COR-L47 (cell line): Measurements from ENCODE around the gene NMNAT1.
"Not testable (repeated sequence)": the region's sequence is repeated elsewhere in the genome, so short reads cannot be mapped to it uniquely, and the experiment has no call there.

Experiments
- DNase-seq: peaks from one replicate; lab custom pipeline; 2025; lab: John Stamatoyannopoulos, UW

NMNAT1 gene

GRCh38 chr1:10020086-10020485 lies 76.8 kb downstream of the NMNAT1 start:
- no peak for DNase-seq

DNA sequence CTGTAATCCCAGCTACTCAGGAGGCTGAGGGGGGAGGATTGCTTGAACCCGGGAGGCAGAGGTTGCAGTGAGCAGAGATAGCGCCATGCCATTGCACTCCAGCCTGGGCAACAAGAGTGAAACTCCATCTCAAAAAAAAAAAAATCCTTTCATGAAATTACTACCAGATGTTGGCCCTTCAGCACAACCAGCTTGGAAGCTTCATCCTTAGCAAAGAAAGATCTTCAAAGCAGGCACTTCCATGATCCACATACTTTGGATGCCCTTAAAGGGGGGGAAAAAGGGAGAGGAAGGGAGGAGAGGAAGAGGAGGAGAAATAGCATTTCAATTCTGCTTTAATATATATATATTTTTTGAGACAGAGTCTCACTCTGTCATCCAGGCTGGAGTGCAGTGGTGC lies 77.4 kb downstream of the NMNAT1 start:
- DNase-seq: not testable (repeated sequence)

DNA sequence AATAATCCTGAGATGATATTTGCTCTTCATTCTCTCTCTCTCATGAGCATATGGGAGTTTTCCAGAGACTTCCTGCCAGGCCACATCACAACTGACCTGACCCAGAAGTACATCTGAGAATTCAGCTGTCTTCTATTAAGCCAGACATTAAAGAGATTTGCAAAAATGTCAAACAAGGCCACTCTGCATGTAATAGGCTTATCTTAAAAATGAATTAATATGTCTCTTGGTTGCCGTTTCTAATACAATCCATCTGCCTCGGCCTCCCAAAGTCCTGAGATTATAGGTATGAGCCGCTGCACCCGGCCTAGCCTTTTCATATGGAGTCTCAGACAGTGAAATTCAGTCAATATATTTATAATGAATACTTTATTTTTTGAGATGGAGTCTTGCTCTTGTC lies 78.7 kb downstream of the NMNAT1 start:
- not testable (repeated sequence) for DNase-seq

- no peak for DNase-seq
These were observed 79.4 kb downstream of the NMNAT1 start for GRCh38 chr1:10022656-10023055.

DNA sequence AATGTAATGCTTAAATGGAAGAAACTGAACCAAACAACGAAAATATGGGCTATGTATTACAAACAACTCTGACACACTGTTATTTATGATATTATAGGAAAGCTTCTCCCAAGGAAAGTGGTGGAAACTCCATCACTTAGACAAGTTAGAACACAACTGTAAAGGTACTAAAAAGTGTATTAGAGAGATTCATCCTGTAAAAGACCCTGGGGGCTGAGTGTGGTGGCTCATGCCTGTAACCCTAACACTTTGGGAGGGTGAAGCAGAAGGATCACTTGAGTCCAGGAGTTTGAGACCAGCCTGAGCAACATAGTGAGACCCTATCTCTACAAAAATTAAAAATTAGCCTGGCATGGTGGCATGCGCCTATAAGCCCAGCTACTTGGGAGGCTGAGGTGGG lies 82.1 kb downstream of the NMNAT1 start:
- no peak for DNase-seq

GRCh38 chr1:10027027-10027426 lies 83.8 kb downstream of the NMNAT1 start:
- no peak for DNase-seq

DNA sequence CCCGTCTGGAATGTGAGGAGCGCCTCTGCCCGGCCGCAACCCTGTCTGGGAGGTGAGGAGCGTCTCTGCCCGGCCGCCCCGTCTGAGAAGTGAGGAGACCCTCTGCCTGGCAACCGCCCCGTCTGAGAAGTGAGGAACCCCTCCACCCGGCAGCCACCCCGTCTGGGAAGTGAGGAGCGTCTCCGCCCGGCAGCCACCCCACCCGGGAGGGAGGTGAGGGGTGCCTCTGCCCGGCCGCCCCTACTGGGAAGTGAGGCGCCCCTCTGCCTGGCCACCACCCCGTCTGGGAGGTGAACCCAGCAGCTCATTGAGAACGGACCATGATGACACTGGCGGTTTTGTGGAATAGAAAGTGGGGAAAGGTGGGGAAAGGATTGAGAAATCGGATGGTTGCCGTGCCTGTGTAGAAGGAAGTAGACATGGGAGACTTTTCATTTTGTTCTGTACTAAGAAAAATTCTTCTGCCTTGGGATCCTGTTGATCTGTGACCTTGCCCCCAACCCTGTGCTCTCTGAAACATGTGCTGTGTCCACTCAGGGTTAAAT lies 85.8 kb downstream of the NMNAT1 start:
- not testable (repeated sequence) for DNase-seq

GRCh38 chr1:10031461-10031860 lies 88.2 kb downstream of the NMNAT1 start:
- DNase-seq: no peak

- peak; percentile 97 for DNase-seq
These were observed 89.5 kb downstream of the NMNAT1 start, which contains the start of gene UBE4B for GRCh38 chr1:10032590-10033358. Gene UBE4B (plus strand): TSS chr1:10032958. CDS start chr1:10033671, 713 bp downstream.

GRCh38 chr1:10033359-10033845 lies 90.1 kb downstream of the NMNAT1 start:
- peak; percentile 22 for DNase-seq
